ENCODE results near the gene SH3TC1. TPM values are rescaled to one million over a fixed set of nuclear protein-coding genes. Genes with fewer than 3 reads are reported as not detected.

Gene SH3TC1
- total and polyA plus RNA-seq, 10 of the 15 experiments (the other 5 are each of a cell fraction or from before 2014, with no cell fraction given), result 0.19 to 47.0 (median 18.4) TPM

GRCh38 chr4:8235686-8236085 is 36.6 kb downstream of the SH3TC1 start:
- no peaks in the 10 kb centered on the region for H3K9me3 ChIP-seq (replicated peaks; ENCODE audit: control insufficient read depth, insufficient read depth, low read length)
- no peak overlapping the region for H3K9ac ChIP-seq (ENCODE audit: control insufficient read depth, insufficient read depth, low read length)
- no peak for TF ChIP-seq CREB1 (IDR thresholded peaks at IDR 0.05; ENCODE audit: low read depth)
- TF ChIP-seq E2F4 (IDR thresholded peaks at IDR 0.05; ENCODE audit: low read depth, low read length), result no peak
- TF ChIP-seq CHD4 (IDR thresholded peaks at IDR 0.05), result no peak
- TF ChIP-seq PKNOX1 (IDR thresholded peaks at IDR 0.05), result no peak
- no peak for TF ChIP-seq ATF3 (IDR thresholded peaks at IDR 0.05; ENCODE audit: borderline replicate concordance, extremely low read depth, low read depth, low read length)
- no peak for TF ChIP-seq SUPT20H (IDR thresholded peaks at IDR 0.05; ENCODE audit: borderline replicate concordance, control insufficient read depth, low read depth, low read length)
- TF ChIP-seq, protein P1, sequence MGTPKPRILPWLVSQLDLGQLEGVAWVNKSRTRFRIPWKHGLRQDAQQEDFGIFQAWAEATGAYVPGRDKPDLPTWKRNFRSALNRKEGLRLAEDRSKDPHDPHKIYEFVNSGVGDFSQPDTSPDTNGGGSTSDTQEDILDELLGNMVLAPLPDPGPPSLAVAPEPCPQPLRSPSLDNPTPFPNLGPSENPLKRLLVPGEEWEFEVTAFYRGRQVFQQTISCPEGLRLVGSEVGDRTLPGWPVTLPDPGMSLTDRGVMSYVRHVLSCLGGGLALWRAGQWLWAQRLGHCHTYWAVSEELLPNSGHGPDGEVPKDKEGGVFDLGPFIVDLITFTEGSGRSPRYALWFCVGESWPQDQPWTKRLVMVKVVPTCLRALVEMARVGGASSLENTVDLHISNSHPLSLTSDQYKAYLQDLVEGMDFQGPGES (IDR thresholded peaks at IDR 0.05), result no peak
- TF ChIP-seq KLF5 (IDR thresholded peaks at IDR 0.05; ENCODE audit: partially characterized antibody), result no peak
- TF ChIP-seq CBX3 (IDR thresholded peaks at IDR 0.05; ENCODE audit: borderline replicate concordance, low read depth), result no peak
- TF ChIP-seq RUNX3 (IDR thresholded peaks at IDR 0.05; ENCODE audit: low read length), result no peak
- TF ChIP-seq SMAD1 (IDR thresholded peaks at IDR 0.05; ENCODE audit: low read depth, partially characterized antibody), result no peak
- TF ChIP-seq EZH2 (IDR thresholded peaks at IDR 0.05; ENCODE audit: borderline replicate concordance, control insufficient read depth, low read depth, low read length), result no peak
- TF ChIP-seq SRF (IDR thresholded peaks at IDR 0.05; ENCODE audit: low read depth in 2 of 2, low read length in 2 of 2), result no peak
- no peak for TF ChIP-seq CEBPB (IDR thresholded peaks at IDR 0.05; ENCODE audit: borderline replicate concordance in 1 of 2, low read depth in 2 of 2, low read length in 2 of 2)
- intact Hi-C loops (cut with micrococcal nuclease; ENCODE audit: unreplicated experiment), result no loop called here
- ATAC-seq (no peak), FAIRE-seq (no peak), DNase-seq (ENCODE audit: low read depth, low spot score) (no peak)
- ChIA-PET SMC1A (ENCODE audit: uncharacterized antibody, unreplicated experiment) (interaction anchor here (0.6 to 1.4 kb wide), 3 partner anchors 10 to 59 kb away, joined by 3 to 4 read pairs (median 3); no protein-coding TSS in a partner anchor), CTCF (no interaction called here), RAD21 (ENCODE audit: unreplicated experiment) (interaction anchor here (1.9 kb wide), 1 partner anchor 59 kb away, joined by 5 read pairs; no protein-coding TSS in a partner anchor), POLR2A (no interaction called here)
- peaks cover 8 to 24% of the 10 kb centered on the region in 2 experiments for H3K36me3 ChIP-seq (ENCODE audit: control insufficient read depth in 2 of 2, insufficient read depth in 2 of 2, low read length in 1 of 2)
- in situ Hi-C loops (cut with MboI), result no loop called here
- H4K20me1 ChIP-seq (ENCODE audit: control insufficient read depth, insufficient read depth), result no peaks in the 10 kb centered on the region
- WGBS (ENCODE audit: insufficient coverage, insufficient replicate concordance, low lambda C conversion rate, missing lambda C conversion rate), result 86% methylated on average over 12 of the region's 12 CpGs
- H3K27me3 ChIP-seq (replicated peaks in 1 of 2; ENCODE audit: control insufficient read depth in 2 of 2, insufficient read depth in 2 of 2, low read length in 1 of 2), result no peaks in the 10 kb centered on the region
- H3K4me2 ChIP-seq (ENCODE audit: control insufficient read depth, insufficient read depth), result no peak overlapping the region
- no TSS peak for BruUV-seq (replicated peaks)
- H2AFZ ChIP-seq (ENCODE audit: control insufficient read depth, low read depth, low read length), result no peak overlapping the region
- H3K27ac ChIP-seq (ENCODE audit: control insufficient read depth, insufficient read depth), result no peak overlapping the region
- peaks cover 3% of the 10 kb centered on the region; the same call in 1 of the 2 replicates for H3K79me2 ChIP-seq (ENCODE audit: control insufficient read depth, insufficient read depth, low read length)
- H3K4me1 ChIP-seq (ENCODE audit: control insufficient read depth, insufficient read depth, low read length), result peaks cover 9% of the 10 kb centered on the region
- H3K4me3 ChIP-seq, result no peak overlapping the region

Measured in GM12878 (cell line).